Measurements from ENCODE around the gene RAPGEF4. TPM values are rescaled to one million over a fixed set of nuclear protein-coding genes. Genes with fewer than 3 reads are reported as not detected.

The RAPGEF4 gene
- total RNA-seq, 1 experiment from 2014 or later: 0.62 TPM

DNA sequence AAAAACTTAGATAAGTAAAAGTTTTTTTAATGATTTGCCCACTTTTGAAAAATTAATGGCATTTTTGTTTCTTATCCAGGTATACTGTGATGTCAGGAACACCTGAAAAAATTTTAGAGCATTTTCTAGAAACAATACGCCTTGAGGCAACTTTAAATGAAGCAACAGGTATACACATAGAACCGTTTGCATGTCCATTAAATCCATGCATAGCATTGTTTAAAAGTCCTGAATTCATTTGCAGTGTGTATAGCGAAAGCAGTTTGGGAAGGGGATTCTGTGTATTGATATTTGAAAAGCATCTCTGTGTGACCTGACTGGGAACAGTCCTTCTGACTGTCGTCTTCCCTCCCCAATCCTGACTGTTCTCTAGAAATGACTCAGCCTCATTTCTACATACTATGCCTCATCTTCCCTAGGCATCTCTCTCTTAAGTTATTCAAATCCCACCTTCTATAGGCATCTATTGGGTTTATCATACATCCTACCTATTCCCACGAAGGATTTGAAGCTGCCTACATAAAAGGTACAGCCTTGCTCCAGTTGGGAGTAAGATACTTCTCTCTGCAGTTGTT, 260.8 kb downstream of the RAPGEF4 start:
- Histone ChIP-seq H3K36me3 (ENCODE audit: control insufficient read depth, insufficient read depth, low read length) (no peaks in the 10 kb centered on the region), H3K4me1 (ENCODE audit: control insufficient read depth, insufficient read depth, low read length) (peaks cover 16% of the 10 kb centered on the region), H3K27me3 (ENCODE audit: control insufficient read depth, insufficient read depth, low read length) (no peaks in the 10 kb centered on the region), H3K9me3 (ENCODE audit: control insufficient read depth, insufficient read depth, low read depth, low read length) (no peaks in the 10 kb centered on the region), H3K27ac (ENCODE audit: low read length) (no peak overlapping the region; the same call in 1 of the 2 replicates), H3K4me3 (ENCODE audit: low read depth in 2 of 2, low read length in 2 of 2) (no peak overlapping the region)
- TF ChIP-seq, protein P1, sequence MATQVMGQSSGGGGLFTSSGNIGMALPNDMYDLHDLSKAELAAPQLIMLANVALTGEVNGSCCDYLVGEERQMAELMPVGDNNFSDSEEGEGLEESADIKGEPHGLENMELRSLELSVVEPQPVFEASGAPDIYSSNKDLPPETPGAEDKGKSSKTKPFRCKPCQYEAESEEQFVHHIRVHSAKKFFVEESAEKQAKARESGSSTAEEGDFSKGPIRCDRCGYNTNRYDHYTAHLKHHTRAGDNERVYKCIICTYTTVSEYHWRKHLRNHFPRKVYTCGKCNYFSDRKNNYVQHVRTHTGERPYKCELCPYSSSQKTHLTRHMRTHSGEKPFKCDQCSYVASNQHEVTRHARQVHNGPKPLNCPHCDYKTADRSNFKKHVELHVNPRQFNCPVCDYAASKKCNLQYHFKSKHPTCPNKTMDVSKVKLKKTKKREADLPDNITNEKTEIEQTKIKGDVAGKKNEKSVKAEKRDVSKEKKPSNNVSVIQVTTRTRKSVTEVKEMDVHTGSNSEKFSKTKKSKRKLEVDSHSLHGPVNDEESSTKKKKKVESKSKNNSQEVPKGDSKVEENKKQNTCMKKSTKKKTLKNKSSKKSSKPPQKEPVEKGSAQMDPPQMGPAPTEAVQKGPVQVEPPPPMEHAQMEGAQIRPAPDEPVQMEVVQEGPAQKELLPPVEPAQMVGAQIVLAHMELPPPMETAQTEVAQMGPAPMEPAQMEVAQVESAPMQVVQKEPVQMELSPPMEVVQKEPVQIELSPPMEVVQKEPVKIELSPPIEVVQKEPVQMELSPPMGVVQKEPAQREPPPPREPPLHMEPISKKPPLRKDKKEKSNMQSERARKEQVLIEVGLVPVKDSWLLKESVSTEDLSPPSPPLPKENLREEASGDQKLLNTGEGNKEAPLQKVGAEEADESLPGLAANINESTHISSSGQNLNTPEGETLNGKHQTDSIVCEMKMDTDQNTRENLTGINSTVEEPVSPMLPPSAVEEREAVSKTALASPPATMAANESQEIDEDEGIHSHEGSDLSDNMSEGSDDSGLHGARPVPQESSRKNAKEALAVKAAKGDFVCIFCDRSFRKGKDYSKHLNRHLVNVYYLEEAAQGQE (IDR thresholded peaks at IDR 0.05; ENCODE audit: insufficient read depth in 1 of 2, low read depth in 2 of 2, low read length in 1 of 2): no peak
- TF ChIP-seq TCF7L2 (IDR thresholded peaks at IDR 0.05; ENCODE audit: low read depth, low read length): no peak
- TF ChIP-seq, protein P2, sequence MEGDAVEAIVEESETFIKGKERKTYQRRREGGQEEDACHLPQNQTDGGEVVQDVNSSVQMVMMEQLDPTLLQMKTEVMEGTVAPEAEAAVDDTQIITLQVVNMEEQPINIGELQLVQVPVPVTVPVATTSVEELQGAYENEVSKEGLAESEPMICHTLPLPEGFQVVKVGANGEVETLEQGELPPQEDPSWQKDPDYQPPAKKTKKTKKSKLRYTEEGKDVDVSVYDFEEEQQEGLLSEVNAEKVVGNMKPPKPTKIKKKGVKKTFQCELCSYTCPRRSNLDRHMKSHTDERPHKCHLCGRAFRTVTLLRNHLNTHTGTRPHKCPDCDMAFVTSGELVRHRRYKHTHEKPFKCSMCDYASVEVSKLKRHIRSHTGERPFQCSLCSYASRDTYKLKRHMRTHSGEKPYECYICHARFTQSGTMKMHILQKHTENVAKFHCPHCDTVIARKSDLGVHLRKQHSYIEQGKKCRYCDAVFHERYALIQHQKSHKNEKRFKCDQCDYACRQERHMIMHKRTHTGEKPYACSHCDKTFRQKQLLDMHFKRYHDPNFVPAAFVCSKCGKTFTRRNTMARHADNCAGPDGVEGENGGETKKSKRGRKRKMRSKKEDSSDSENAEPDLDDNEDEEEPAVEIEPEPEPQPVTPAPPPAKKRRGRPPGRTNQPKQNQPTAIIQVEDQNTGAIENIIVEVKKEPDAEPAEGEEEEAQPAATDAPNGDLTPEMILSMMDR (IDR thresholded peaks at IDR 0.05): no peak
- ATAC-seq: no peak
- BruUV-seq (replicated peaks): no TSS peak
- ChIA-PET CTCF (no interaction called here), POLR2A (interaction anchor here (0.7 kb wide), 1 partner anchor 195 kb away, joined by 5 read pairs; no protein-coding TSS in a partner anchor)
- intact Hi-C loops (cut with micrococcal nuclease; ENCODE audit: unreplicated experiment): no loop called here
- DNase-seq (ENCODE audit: low read depth, low spot score): no peak
- in situ Hi-C loops (cut with HindIII; ENCODE audit: low pct_unique_long_range_greater_than_20kb, low sequenced_read_pairs): no loop called here

DNA sequence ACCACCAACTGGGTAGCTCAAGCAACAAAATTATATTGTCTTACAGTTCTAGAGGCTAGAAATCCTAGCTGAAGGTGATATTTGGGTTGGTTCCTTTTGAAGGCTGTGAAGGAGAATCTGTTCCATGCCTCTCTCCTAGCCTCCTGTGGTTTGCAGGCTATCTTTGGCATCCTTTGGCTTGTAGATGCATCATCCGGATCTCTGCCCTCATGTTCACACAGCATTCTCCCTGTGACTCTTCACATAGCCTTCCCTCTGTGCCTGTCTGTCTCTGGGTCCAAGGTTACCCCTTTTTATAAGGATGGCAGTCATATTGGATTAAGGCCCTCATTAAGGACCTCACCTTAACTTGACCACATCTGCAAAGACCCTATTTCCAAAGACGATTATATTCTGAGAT, 261.4 kb downstream of the RAPGEF4 start:
- Histone ChIP-seq H3K27me3 (ENCODE audit: control insufficient read depth, insufficient read depth, low read length) (no peaks in the 10 kb centered on the region), H3K36me3 (ENCODE audit: control insufficient read depth, insufficient read depth, low read length) (no peaks in the 10 kb centered on the region), H3K4me1 (ENCODE audit: control insufficient read depth, insufficient read depth, low read length) (peaks cover 16% of the 10 kb centered on the region), H3K27ac (ENCODE audit: low read length) (no peak overlapping the region), H3K9me3 (ENCODE audit: control insufficient read depth, insufficient read depth, low read depth, low read length) (no peaks in the 10 kb centered on the region), H3K4me3 (ENCODE audit: low read depth in 2 of 2, low read length in 2 of 2) (no peak overlapping the region)
- BruUV-seq (replicated peaks): no TSS peak
- ChIA-PET POLR2A (interaction anchor here (0.6 kb wide), 1 partner anchor 9 kb away, joined by 3 read pairs; no protein-coding TSS in a partner anchor), CTCF (no interaction called here)
- in situ Hi-C loops (cut with HindIII; ENCODE audit: low pct_unique_long_range_greater_than_20kb, low sequenced_read_pairs) (no loop called here), intact Hi-C loops (cut with micrococcal nuclease; ENCODE audit: unreplicated experiment) (no loop called here)
- ATAC-seq: no peak
- TF ChIP-seq TCF7L2 (IDR thresholded peaks at IDR 0.05; ENCODE audit: low read depth, low read length) (no peak), SIN3A (IDR thresholded peaks at IDR 0.05; ENCODE audit: borderline replicate concordance, insufficient read depth, low read depth, low read length) (no peak), POLR2AphosphoS5 (IDR thresholded peaks at IDR 0.05; ENCODE audit: low read depth, low read length) (no peak)
- TF ChIP-seq, protein P1 (IDR thresholded peaks at IDR 0.05; ENCODE audit: insufficient read depth in 1 of 2, low read depth in 2 of 2, low read length in 1 of 2): no peak
- TF ChIP-seq, protein P2 (IDR thresholded peaks at IDR 0.05): no peak
- DNase-seq (ENCODE audit: low read depth, low spot score): no peak

Measured in Panc1 (cell line).